GM12873 (cell line): ENCODE measurements around the gene GRID2.

Source experiments
- CTCF ChIP-seq: IDR thresholded peaks from 2 replicates; pipeline ENCODE4 v1.5.1; 2012; ENCODE audit warnings: low read depth, mild to moderate bottlenecking, moderate library complexity, low read length, control low read depth; ENCODE audit not compliant: insufficient read depth; ENCODE audit errors: missing control alignments

Gene GRID2

GRCh38 chr4:93132631-93133030 lies 828.9 kb downstream of the GRID2 start:
- TF ChIP-seq CTCF = no peak

GRCh38 chr4:93139118-93139517 lies 835.4 kb downstream of the GRID2 start:
- TF ChIP-seq CTCF = no peak

GRCh38 chr4:93143902-93144301 lies 840.1 kb downstream of the GRID2 start:
- no peak for TF ChIP-seq CTCF

GRCh38 chr4:93144644-93145043 lies 840.9 kb downstream of the GRID2 start:
- no peak for TF ChIP-seq CTCF

DNA sequence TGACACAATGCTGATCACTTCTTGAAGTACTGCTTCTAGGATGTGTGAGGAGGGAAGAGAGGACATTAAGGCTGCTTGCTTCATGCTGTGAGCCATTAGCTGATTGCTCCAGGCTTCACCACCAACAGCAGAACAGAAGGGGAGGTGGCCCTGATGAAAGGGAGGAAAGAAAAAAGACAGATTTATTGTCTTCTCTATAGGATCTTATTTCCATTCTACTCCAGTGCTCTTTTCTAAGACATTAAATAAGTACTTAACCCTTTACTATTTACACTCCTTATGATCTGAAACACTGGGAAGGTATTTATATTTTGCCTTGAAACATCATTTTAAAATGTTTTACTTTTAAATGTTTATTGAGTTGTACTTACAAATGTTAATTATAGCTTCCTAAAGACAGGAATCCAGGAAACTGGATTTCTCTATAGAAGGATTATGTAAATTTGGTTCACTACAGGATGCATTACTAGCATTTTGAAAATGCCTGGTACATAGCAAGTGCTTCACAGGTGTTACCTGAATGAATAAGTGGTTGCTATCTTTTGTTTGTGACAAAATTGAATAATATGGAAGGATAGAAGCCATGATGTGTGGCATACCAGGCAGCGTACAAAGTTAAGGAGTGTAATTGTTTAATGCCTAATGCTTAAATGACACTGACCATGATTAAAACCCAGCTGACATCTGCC lies 843.9 kb downstream of the GRID2 start:
- TF ChIP-seq CTCF = no peak

GRCh38 chr4:93152491-93152890 lies 848.7 kb downstream of the GRID2 start:
- TF ChIP-seq CTCF = no peak

GRCh38 chr4:93157986-93158385 lies 854.2 kb downstream of the GRID2 start:
- TF ChIP-seq CTCF = no peak
